Naive B cell (primary cell): ENCODE results near the gene UMOD. TPM values are rescaled to one million over a fixed set of nuclear protein-coding genes. Genes with fewer than 3 reads are reported as not detected.

Experiments used
- ATAC-seq, 2 donors: fragments of 150-1000 bp; cut with Tn5 transposase; 2 replicates each; pipeline ENCODE4 v1.10.0; 2021; ENCODE audit warnings: low read depth in 2 of 2, mild to moderate bottlenecking in 2 of 2, moderate library complexity in 2 of 2
- DNase-seq: peaks from one replicate; pipeline ENCODE4 v3.0.0; 2022
- H3K27ac Mint-ChIP-seq, 6 donors: one replicate each; pipeline ENCODE4 v1.8.0; 2020 to 2022; ENCODE audit warnings: mild to moderate bottlenecking in 6 of 6, mixed read lengths in 6 of 6, moderate library complexity in 5 of 6, inconsistent platforms in 2 of 6
- H3K27me3 Mint-ChIP-seq, 3 donors: one replicate each; pipeline ENCODE4 v1.8.0; 2021 to 2022; ENCODE audit warnings: mixed read lengths in 3 of 3, mild to moderate bottlenecking in 1 of 3
- H3K36me3 Mint-ChIP-seq, 2 donors: one replicate each; pipeline ENCODE4 v1.8.0; 2020 to 2022; ENCODE audit warnings: mixed read lengths in 2 of 2, inconsistent platforms in 1 of 2, mild to moderate bottlenecking in 1 of 2
- H3K4me1 Mint-ChIP-seq, 3 donors: one replicate each; pipeline ENCODE4 v1.8.0; 2020 to 2022; ENCODE audit warnings: mixed read lengths in 3 of 3, inconsistent platforms in 1 of 3, mild to moderate bottlenecking in 1 of 3, moderate library complexity in 1 of 3
- H3K4me3 Mint-ChIP-seq, 8 donors: one replicate each; pipeline ENCODE4 v1.8.0; 2020 to 2022; ENCODE audit warnings: mild to moderate bottlenecking in 8 of 8, mixed read lengths in 8 of 8, moderate library complexity in 8 of 8, inconsistent platforms in 2 of 8
- H3K9me3 Mint-ChIP-seq, 7 donors: one replicate each; pipeline ENCODE4 v1.8.0; 2020 to 2022; ENCODE audit warnings: mixed read lengths in 7 of 7, mild to moderate bottlenecking in 5 of 7, inconsistent platforms in 2 of 7, moderate library complexity in 1 of 7
- polyA plus RNA-seq, 6 donors: library from polyadenylated mRNA; unstranded; fragments of 300-500 nt; fragmentation: Illumina TruSeq; gene quantifications; one replicate each; pipeline ENCODE4 v1.2.3, GENCODE V29; 2021; ENCODE audit warnings: low read depth in 6 of 6

UMOD gene
- polyA plus RNA-seq, 6 donors from 2014 or later = not detected

GRCh38 chr16:20385844-20386832 lies 33.6 kb upstream of the UMOD start:
- peaks cover 15 to 22% (median 22%) of the 10 kb centered on the region in 3 donors for H3K27me3 Mint-ChIP-seq
- peak; percentile 12 for DNase-seq
- no peak for ATAC-seq
- peaks cover 0 to 5% (median 0%) of the 10 kb centered on the region in 3 donors for H3K4me1 Mint-ChIP-seq
- H3K4me3 Mint-ChIP-seq = no peak overlapping the region
- H3K9me3 Mint-ChIP-seq = no peaks in the 10 kb centered on the region
- no peak overlapping the region for H3K27ac Mint-ChIP-seq
- H3K36me3 Mint-ChIP-seq = no peaks in the 10 kb centered on the region

GRCh38 chr16:20383106-20384029 lies 30.9 kb upstream of the UMOD start:
- peaks cover 17 to 32% (median 22%) of the 10 kb centered on the region in 3 donors for H3K27me3 Mint-ChIP-seq
- peaks cover 0 to 5% (median 0%) of the 10 kb centered on the region in 3 donors for H3K4me1 Mint-ChIP-seq
- peaks cover 0 to under 1% (median 0%) of the 10 kb centered on the region in 7 donors for H3K9me3 Mint-ChIP-seq
- no peaks in the 10 kb centered on the region for H3K36me3 Mint-ChIP-seq
- peak in 1 of 2 donors; percentile 39 for ATAC-seq
- DNase-seq = peak; percentile 6
- H3K27ac Mint-ChIP-seq = no peak overlapping the region
- H3K4me3 Mint-ChIP-seq = no peak overlapping the region

GRCh38 chr16:20382202-20382948 lies 29.9 kb upstream of the UMOD start:
- H3K4me1 Mint-ChIP-seq = peaks cover 0 to 5% (median 0%) of the 10 kb centered on the region in 3 donors
- H3K4me3 Mint-ChIP-seq = no peak overlapping the region
- no peak for ATAC-seq
- H3K27me3 Mint-ChIP-seq = peaks cover 16 to 29% (median 19%) of the 10 kb centered on the region in 3 donors
- no peak for DNase-seq
- no peak overlapping the region for H3K27ac Mint-ChIP-seq
- peaks cover 0 to 2% (median 0%) of the 10 kb centered on the region in 7 donors for H3K9me3 Mint-ChIP-seq
- no peaks in the 10 kb centered on the region for H3K36me3 Mint-ChIP-seq

- H3K4me1 Mint-ChIP-seq = peaks cover 0 to 5% (median 0%) of the 10 kb centered on the region in 3 donors
- ATAC-seq = no peak
- no peak overlapping the region for H3K27ac Mint-ChIP-seq
- H3K36me3 Mint-ChIP-seq = no peaks in the 10 kb centered on the region
- peaks cover 12 to 28% (median 14%) of the 10 kb centered on the region in 3 donors for H3K27me3 Mint-ChIP-seq
- DNase-seq = no peak
- no peak overlapping the region for H3K4me3 Mint-ChIP-seq
- peaks cover 0 to 2% (median 0%) of the 10 kb centered on the region in 7 donors for H3K9me3 Mint-ChIP-seq
These were observed 28.3 kb upstream of the UMOD start for GRCh38 chr16:20380782-20381181.

- H3K9me3 Mint-ChIP-seq = peaks cover 0 to 2% (median 0%) of the 10 kb centered on the region in 7 donors
- ATAC-seq (no peak), DNase-seq (no peak)
- H3K4me3 Mint-ChIP-seq = no peak overlapping the region
- H3K27me3 Mint-ChIP-seq = peaks cover 9 to 32% (median 14%) of the 10 kb centered on the region in 3 donors
- H3K4me1 Mint-ChIP-seq = no peaks in the 10 kb centered on the region
- no peak overlapping the region for H3K27ac Mint-ChIP-seq
- H3K36me3 Mint-ChIP-seq = no peaks in the 10 kb centered on the region
These were observed 24.7 kb upstream of the UMOD start for GRCh38 chr16:20377181-20377580.

- DNase-seq = no peak
- Mint-ChIP-seq H3K9me3 (peaks cover 0 to 2% (median 0%) of the 10 kb centered on the region in 7 donors), H3K4me3 (no peak overlapping the region), H3K27ac (no peak overlapping the region), H3K36me3 (no peaks in the 10 kb centered on the region), H3K4me1 (no peaks in the 10 kb centered on the region), H3K27me3 (peaks cover 21 to 28% (median 25%) of the 10 kb centered on the region in 3 donors)
- no peak for ATAC-seq
These were observed 20.2 kb upstream of the UMOD start for GRCh38 chr16:20372701-20373100.

- Mint-ChIP-seq H3K27ac (no peak overlapping the region), H3K27me3 (peaks cover 17 to 25% (median 24%) of the 10 kb centered on the region in 3 donors), H3K36me3 (no peaks in the 10 kb centered on the region), H3K9me3 (peaks cover 0 to 5% (median 0%) of the 10 kb centered on the region in 7 donors), H3K4me3 (no peak overlapping the region), H3K4me1 (no peaks in the 10 kb centered on the region)
- ATAC-seq (no peak), DNase-seq (no peak)
These were observed 17.0 kb upstream of the UMOD start for GRCh38 chr16:20369452-20370054.

- Mint-ChIP-seq H3K4me3 (no peak overlapping the region), H3K27ac (no peak overlapping the region), H3K4me1 (no peaks in the 10 kb centered on the region), H3K36me3 (no peaks in the 10 kb centered on the region), H3K27me3 (peaks cover 21 to 34% (median 22%) of the 10 kb centered on the region in 3 donors), H3K9me3 (peaks cover 0 to 5% (median 0%) of the 10 kb centered on the region in 7 donors)
- DNase-seq = no peak
- no peak for ATAC-seq
These were observed 11.5 kb upstream of the UMOD start for GRCh38 chr16:20364051-20364450.

GRCh38 chr16:20363191-20363590 lies 10.7 kb upstream of the UMOD start:
- DNase-seq (no peak), ATAC-seq (no peak)
- no peak overlapping the region for H3K27ac Mint-ChIP-seq
- H3K9me3 Mint-ChIP-seq = peaks cover 0 to 5% (median 0%) of the 10 kb centered on the region in 7 donors
- H3K4me1 Mint-ChIP-seq = no peaks in the 10 kb centered on the region
- no peak overlapping the region for H3K4me3 Mint-ChIP-seq
- no peaks in the 10 kb centered on the region for H3K36me3 Mint-ChIP-seq
- H3K27me3 Mint-ChIP-seq = peaks cover 20 to 34% (median 22%) of the 10 kb centered on the region in 3 donors

- H3K27ac Mint-ChIP-seq = peak overlapping the region in 1 of 6 donors; percentile 64
- no peak for ATAC-seq
These were observed 7.5 kb upstream of the UMOD start for GRCh38 chr16:20359997-20360396.

GRCh38 chr16:20355114-20355782 lies 2.7 kb upstream of the UMOD start:
- Mint-ChIP-seq H3K9me3 (peaks cover 0 to 9% (median 4%) of the 10 kb centered on the region in 7 donors), H3K27me3 (peaks cover 15 to 39% (median 25%) of the 10 kb centered on the region in 3 donors), H3K36me3 (no peaks in the 10 kb centered on the region), H3K27ac (peak overlapping the region in 1 of 6 donors; percentile 0), H3K4me3 (peak overlapping the region in 1 of 8 donors; percentile 7), H3K4me1 (no peaks in the 10 kb centered on the region)
- ATAC-seq (no peak), DNase-seq (no peak)

More at GRCh38 chr16:20359997-20360396, 7.5 kb upstream of the UMOD start:
- no peak overlapping the region for H3K4me3 Mint-ChIP-seq
- H3K4me1 Mint-ChIP-seq = no peaks in the 10 kb centered on the region
- peaks cover 19 to 47% (median 24%) of the 10 kb centered on the region in 3 donors for H3K27me3 Mint-ChIP-seq
- peaks cover 0 to 6% (median 0%) of the 10 kb centered on the region in 7 donors for H3K9me3 Mint-ChIP-seq
- DNase-seq = no peak
- H3K36me3 Mint-ChIP-seq = no peaks in the 10 kb centered on the region

- Mint-ChIP-seq H3K9me3 (peaks cover 0 to 9% (median 4%) of the 10 kb centered on the region in 7 donors), H3K27ac (no peak overlapping the region), H3K36me3 (no peaks in the 10 kb centered on the region), H3K4me1 (no peaks in the 10 kb centered on the region), H3K27me3 (peaks cover 15 to 31% (median 20%) of the 10 kb centered on the region in 3 donors), H3K4me3 (no peak overlapping the region)
- ATAC-seq (no peak), DNase-seq (no peak)
These were observed 864 bp upstream of the UMOD start for GRCh38 chr16:20353379-20353778.
